Measurements from ENCODE around the gene SCGB3A2.
"Not testable (repeated sequence)": the region's sequence is repeated elsewhere in the genome, so short reads cannot be mapped to it uniquely, and the experiment has no call there.

SCGB3A2 gene

DNA sequence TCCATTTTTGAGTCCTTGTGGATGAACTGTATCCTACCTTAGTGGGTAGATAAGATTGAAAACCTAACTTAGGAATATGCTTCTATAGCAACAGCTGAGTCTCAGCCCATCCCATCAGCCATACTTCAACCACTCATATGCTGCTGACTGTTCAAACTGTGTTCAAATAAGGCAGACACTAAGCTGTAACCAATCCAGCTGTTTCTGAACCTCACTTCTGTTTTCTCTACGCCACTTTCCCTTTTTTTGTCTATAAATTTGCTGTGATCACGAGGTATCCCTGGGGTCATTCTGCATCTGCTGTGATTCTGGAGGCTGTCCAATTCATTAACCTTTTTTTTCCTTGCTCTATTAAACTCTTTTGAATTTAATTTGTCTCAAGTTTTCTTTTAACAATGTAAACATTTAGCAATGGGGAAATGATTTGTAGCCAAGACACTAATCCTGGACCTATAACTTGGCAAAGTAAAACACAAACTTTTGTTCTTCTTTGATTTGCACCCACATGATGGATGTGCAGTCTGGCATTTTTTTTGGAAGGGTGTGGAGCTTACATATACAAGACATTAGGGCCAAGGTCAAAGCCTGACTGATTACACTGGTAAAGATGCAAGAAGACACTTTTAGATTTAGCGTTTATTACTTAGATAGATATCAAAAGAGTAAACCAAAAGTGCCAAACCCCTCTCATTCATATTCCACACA is 14.9 kb upstream of the SCGB3A2 start:
- no peak for DNase-seq (ENCODE audit: low spot score)

DNA sequence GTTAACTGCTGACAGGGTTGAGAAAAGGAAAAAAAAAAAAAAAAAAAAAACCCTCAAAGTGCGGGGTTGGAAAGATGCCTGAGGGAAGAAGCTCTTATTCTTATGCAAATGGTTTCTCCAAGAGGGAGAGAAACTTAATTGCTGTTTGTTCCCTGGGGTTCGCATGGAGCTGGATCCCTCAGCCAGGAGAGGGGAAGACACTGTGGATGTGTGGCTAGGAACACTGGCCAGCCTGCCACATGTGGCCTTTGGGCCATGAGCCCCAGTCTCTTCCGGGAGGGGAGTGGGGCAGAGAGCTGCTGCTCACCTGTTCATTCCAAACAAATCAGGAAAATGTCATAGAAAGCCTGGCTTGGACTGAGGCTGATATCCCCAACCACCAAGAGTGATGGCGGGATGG is 9.4 kb upstream of the SCGB3A2 start:
- DNase-seq (ENCODE audit: low spot score): no peak

GRCh38 chr5:147869892-147870291 is 8.6 kb upstream of the SCGB3A2 start:
- DNase-seq (ENCODE audit: low spot score): not testable (repeated sequence)

GRCh38 chr5:147871980-147872549 is 6.4 kb upstream of the SCGB3A2 start:
- not testable (repeated sequence) for DNase-seq (ENCODE audit: low spot score)

DNA sequence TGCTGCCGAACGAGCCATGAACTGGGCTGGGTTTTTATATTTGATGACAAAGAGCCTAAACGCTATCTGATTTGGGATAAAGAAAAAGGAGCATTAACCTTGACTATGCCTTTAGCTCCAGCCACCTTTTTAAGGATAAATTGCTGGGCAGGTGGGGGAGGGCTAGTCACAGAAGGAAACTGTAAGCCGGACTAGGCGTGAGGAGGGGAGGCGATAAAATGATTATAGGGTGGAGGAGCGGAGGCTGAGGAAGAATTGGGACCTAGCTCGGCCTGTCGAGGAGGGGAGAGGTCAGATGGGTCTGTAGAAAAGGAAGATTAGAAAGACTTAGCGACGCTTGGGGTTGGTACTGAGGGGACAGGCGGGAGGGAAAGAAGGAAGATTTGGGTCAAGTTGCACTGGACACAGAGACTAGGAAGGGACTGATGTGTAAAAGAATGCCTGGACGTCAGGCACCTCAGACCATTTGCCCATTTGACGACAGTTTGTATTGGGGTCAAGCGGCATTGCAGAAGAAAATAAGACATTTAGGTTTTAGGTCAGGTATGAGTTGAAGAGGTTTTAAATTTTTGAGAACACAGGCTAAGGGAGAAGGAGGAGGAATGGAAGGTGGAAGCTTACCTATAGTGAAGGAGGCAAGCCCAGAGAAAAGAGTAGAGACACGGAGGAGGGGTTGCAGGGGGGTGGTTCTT is 5.6 kb upstream of the SCGB3A2 start:
- not testable (repeated sequence) for DNase-seq (ENCODE audit: low spot score)

- not testable (repeated sequence) for DNase-seq (ENCODE audit: low spot score)
Measured at GRCh38 chr5:147874118-147874875, 4.2 kb upstream of the SCGB3A2 start.

DNA sequence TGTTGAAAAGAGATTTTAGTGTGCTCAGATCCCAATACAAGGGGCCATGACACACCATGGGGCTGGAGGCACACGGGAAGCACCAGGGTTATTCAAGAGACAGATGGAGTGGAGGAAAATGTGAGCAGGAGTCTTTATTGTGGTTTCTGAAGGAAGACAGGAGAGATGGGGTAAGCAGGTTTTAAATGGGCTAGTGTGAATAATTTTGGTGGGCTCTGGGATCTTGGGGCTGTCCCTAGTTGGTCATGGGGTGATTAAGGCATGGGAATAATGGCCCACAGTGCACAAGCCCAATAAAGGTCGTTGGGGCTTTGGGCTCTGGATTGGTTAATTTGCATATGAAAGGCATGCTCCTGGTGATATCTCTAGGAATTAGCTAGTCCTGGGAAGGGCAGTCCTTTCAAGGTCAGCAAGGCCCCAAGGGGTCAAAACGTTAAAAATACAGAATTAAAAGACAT is 3.6 kb upstream of the SCGB3A2 start:
- no peak for DNase-seq (ENCODE audit: low spot score)

DNA sequence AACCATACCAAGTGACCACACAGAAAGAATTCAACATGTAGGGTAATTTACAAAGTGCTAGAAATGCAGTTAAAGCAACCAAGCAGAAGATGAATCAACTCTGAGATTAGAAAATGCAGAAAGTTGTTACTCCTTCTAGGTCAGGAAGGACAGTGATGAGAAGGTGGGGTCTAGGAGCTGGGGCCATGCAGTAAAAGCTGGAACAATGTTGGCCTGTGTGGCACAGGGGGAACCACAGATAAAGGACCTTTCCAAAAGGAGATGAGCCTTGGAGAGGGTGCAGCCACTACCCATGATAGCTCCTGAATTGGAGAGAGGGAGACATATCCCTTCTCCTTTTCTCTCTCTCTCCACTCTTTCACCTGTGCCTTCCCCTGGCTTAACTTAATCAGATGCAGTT is 2.4 kb upstream of the SCGB3A2 start:
- DNase-seq (ENCODE audit: low spot score): no peak

- no peak for DNase-seq (ENCODE audit: low spot score)
Measured at GRCh38 chr5:147876626-147877025, 1.9 kb upstream of the SCGB3A2 start.

DNA sequence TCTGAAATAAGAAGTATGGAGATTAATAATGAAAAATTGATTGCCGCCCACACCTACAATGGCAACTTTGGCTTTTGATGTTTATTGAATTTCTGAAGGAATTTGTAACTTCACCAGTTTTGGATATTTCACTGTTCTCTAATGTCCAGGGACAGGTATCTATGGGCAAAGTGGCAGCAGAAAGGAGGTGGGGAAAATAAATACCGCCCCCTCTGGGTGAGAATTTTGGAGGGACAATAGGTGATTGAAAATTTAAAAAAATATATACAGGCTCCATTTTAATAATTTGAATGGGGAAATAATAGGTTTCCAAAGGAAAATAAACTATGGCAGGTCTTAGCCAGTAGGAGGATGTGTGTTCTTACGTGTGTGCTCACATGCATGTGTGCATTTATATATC is 1.3 kb downstream of the SCGB3A2 start:
- no peak for DNase-seq (ENCODE audit: low spot score)

GRCh38 chr5:147880487-147880886 is 2.0 kb downstream of the SCGB3A2 start:
- DNase-seq (ENCODE audit: low spot score): no peak

GRCh38 chr5:147882586-147883313 is 4.2 kb downstream of the SCGB3A2 start:
- DNase-seq (ENCODE audit: low spot score): no peak

DNA sequence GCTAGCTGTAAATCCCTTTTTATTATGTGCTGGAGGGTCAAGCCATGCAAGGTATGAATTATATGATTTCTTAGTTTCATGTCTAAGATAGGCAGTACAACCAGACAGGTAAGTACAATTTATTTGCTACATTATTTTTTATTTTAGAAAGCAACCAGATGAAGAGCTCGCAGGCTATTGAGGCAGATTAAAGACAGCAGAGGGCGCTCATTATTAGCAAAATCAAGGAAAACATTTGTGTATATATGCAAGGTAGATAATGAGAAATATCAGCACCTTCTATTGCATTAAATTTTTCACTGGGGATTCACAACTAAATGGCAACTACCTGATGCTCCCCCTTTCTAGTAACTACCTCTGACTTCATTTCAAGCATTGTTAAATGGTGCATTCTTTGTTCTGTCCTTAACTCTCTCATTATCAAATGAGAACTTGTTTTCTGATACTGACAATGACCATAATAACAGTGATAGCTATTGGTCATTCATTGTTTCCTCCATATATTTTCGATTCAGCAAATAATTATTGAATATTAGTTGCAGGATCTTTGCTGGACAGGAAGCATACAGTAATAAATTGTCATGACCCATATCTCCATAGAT is 8.6 kb downstream of the SCGB3A2 start:
- no peak for DNase-seq (ENCODE audit: low spot score)

DNA sequence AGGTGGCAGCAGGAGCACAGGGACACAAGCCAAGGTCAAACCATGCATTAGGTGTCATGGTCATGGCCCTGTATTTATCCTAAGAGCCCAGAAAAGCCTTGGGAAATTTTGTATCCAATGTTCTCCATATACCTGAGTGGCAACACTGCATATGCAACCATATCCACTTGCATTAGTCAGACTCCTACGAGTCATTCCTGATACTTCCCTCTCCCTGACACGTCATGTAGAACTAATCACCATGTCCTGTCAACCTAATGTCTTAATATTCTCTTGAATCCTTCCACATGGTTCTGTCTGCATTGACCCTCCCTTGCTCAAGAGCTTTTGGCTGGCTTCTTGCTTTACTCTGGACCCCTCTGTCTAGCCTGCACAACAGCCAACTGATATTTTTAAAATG is 9.4 kb downstream of the SCGB3A2 start:
- no peak for DNase-seq (ENCODE audit: low spot score)

DNA sequence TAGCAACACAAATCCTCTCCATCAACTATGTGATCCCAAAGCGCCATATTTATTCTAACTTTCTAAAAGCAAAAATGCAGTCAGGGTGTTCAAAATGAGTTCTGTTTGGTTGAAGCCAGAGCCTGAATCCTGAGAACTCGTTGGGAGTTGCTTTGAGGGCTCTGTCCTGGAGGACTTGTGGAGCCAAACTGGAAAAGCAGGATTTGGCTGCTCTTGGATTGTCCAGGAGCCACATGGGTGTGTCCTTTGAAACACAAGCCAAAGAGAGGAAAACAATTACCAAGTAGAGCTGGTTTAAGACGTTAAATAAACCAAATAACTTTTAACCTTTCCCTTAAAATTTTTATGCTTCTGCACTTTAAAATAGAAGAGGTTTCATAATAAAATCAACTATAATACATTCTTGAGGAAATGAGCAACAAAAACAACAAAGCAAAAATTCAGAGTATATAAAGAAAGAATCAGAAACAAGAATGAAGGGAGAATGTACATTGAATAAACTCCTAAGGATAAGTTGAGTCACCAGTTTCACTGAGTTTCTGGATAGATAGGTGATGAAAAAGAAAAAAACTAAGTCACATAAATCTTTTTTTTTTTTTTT is 14.3 kb downstream of the SCGB3A2 start:
- DNase-seq (ENCODE audit: low spot score): no peak

- no peak for DNase-seq (ENCODE audit: low spot score)
Measured at GRCh38 chr5:147893820-147894219, 15.3 kb downstream of the SCGB3A2 start.

GRCh38 chr5:147895864-147896263 is 17.4 kb downstream of the SCGB3A2 start:
- DNase-seq (ENCODE audit: low spot score): no peak

GRCh38 chr5:147898875-147899401 is 20.4 kb downstream of the SCGB3A2 start:
- DNase-seq (ENCODE audit: low spot score): no peak

GRCh38 chr5:147901599-147902039 is 23.1 kb downstream of the SCGB3A2 start:
- no peak for DNase-seq (ENCODE audit: low spot score)

DNA sequence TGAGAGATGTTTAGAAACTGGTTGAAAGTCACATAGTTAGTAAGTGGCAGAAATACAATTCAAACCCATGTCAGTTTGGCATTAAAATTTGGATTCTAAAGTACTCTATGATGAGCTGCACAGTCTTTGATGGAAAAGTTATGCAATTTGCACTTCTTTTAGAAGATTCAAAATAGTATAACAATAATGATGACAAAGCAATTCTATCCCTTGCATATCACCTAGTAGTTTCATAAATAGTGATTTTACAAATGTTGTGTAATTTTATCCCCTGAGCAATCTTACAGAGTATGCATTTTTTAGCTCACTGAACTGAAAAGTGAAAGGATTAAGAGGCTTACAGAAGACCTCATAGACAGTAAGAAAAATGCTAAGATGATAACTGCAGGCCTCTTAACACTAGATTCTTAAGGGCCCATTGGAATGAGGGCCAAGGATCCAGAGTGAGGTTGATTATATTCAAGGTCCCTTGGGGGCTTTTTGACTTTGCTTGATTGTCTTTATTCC is 24.2 kb downstream of the SCGB3A2 start:
- DNase-seq (ENCODE audit: low spot score): no peak
